Measurements from ENCODE around the gene ANAPC10.

Gene ANAPC10

DNA sequence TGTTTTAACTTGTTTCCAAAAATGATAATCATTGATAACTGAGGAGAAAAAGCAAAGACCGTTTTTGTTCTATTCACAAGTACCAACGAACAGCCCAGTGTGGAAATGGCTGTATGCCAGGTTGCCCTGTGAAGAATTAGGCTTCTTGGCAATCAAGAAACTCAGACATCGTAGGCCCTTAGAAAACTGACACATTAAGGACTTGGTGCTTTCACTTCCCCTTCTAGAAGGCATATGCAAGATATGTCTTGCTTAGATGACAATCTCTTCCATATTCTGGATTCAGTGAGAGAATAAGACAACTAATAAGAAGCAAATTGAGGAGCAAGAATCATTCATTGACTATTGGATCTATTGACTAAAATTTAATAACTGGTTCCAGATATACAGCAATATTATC is 56.6 kb downstream of the ANAPC10 start:
- Mint-ChIP-seq H3K9me3 (no peaks in the 10 kb centered on the region), H3K4me3 (no peak overlapping the region), H3K4me1 (peaks cover 15% of the 10 kb centered on the region), H3K36me3 (ENCODE audit: low read depth) (peaks cover 12% of the 10 kb centered on the region), H3K27me3 (ENCODE audit: low read depth) (no peaks in the 10 kb centered on the region), H3K27ac (no peak overlapping the region)
- TF ChIP-seq, protein P1, sequence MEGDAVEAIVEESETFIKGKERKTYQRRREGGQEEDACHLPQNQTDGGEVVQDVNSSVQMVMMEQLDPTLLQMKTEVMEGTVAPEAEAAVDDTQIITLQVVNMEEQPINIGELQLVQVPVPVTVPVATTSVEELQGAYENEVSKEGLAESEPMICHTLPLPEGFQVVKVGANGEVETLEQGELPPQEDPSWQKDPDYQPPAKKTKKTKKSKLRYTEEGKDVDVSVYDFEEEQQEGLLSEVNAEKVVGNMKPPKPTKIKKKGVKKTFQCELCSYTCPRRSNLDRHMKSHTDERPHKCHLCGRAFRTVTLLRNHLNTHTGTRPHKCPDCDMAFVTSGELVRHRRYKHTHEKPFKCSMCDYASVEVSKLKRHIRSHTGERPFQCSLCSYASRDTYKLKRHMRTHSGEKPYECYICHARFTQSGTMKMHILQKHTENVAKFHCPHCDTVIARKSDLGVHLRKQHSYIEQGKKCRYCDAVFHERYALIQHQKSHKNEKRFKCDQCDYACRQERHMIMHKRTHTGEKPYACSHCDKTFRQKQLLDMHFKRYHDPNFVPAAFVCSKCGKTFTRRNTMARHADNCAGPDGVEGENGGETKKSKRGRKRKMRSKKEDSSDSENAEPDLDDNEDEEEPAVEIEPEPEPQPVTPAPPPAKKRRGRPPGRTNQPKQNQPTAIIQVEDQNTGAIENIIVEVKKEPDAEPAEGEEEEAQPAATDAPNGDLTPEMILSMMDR (IDR thresholded peaks at IDR 0.05; ENCODE audit: unreplicated experiment in 3 of 3): no peak

DNA sequence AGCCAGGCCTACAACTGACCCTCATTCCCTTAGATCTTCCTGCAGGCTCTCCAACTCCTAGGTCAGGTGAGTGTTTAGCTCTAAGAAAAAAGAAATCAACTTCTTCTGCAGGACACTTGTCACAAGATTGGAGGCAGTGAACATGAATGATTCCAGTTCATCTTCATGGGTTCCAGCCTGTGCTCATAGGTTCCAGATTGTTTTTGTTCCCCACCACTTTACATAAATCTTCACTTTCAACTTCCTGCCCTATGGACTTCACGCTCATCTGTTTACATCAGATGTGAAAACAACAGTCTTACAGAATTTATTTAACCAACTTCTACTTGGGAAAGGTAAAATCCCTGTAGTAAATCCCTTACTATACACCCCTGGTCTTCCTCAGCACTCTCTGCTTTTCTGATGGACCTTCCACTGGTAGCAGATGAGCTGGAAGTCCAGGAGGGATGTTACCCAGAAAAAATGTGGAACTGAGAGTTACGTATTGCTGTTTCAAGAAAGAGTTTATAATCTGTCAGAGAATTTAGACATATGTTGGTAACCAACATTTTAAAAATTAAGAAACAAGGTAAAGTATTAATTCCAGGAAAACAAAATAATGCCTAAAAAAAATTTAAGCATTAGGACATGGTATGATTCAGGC is 62.4 kb downstream of the ANAPC10 start:
- peak overlapping the region; percentile 34 to 90 (median 44) for H3K27ac Mint-ChIP-seq
- H3K27me3 Mint-ChIP-seq (ENCODE audit: low read depth): no peaks in the 10 kb centered on the region
- no peak overlapping the region for H3K4me3 Mint-ChIP-seq
- H3K4me1 Mint-ChIP-seq: peaks cover 15% of the 10 kb centered on the region
- H3K36me3 Mint-ChIP-seq (ENCODE audit: low read depth): peaks cover 62% of the 10 kb centered on the region
- peaks cover 13% of the 10 kb centered on the region for H3K9me3 Mint-ChIP-seq
- TF ChIP-seq, protein P1 (IDR thresholded peaks at IDR 0.05; ENCODE audit: unreplicated experiment in 3 of 3): no peak

DNA sequence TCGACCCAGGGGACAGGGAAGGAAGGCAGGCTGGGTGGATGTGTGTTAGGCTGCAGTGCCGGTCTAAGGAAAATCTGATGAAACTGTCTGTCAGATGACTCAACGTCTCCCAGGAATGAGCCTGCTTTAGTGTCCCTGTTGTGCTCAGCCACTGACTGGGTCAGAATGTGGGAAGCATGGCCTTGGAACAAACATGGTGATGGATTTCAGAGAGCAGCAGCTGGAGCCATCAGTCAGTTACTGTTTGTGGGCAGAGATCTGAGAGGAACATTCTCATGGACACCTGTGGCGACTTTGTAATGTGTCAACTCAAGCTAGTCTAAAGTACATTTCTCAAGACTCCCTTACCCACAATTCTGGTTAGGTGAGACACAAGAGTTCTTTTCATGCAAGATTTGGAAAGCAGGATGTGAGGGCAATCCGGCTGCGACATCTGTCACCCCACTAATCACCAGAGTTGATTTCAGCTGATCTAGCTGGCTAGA is 63.2 kb downstream of the ANAPC10 start:
- Mint-ChIP-seq H3K9me3 (peaks cover 14% of the 10 kb centered on the region), H3K4me3 (no peak overlapping the region), H3K27me3 (ENCODE audit: low read depth) (no peaks in the 10 kb centered on the region), H3K27ac (peak overlapping the region; percentile 34 to 90 (median 44)), H3K36me3 (ENCODE audit: low read depth) (peaks cover 67% of the 10 kb centered on the region), H3K4me1 (peaks cover 15% of the 10 kb centered on the region)
- TF ChIP-seq, protein P1 (IDR thresholded peaks at IDR 0.05; ENCODE audit: unreplicated experiment in 3 of 3): no peak

DNA sequence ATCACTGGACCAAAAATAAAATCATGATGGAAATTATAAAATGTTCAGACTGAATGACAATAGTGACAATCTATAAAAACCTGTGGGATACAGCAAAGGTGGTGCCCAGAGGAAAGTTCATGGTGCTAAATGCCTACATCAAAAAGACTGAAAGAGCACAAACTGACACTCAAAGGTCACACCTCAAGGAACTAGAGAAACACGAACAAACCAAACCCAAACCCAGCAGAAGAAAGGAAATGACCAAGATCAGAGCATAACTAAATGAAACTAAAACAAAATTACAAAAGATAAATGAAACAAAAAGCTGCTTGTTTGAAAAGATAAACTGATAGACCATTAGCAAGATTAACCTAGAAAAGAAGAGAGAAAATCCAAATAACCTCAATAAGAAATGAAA is 78.7 kb downstream of the ANAPC10 start:
- TF ChIP-seq, protein P1 (IDR thresholded peaks at IDR 0.05; ENCODE audit: unreplicated experiment in 3 of 3): no peak
- peaks cover 95% of the 10 kb centered on the region for H3K36me3 Mint-ChIP-seq (ENCODE audit: low read depth)
- no peak overlapping the region for H3K27ac Mint-ChIP-seq
- no peak overlapping the region for H3K4me3 Mint-ChIP-seq
- H3K9me3 Mint-ChIP-seq: peaks cover 70% of the 10 kb centered on the region
- no peaks in the 10 kb centered on the region for H3K27me3 Mint-ChIP-seq (ENCODE audit: low read depth)
- H3K4me1 Mint-ChIP-seq: no peaks in the 10 kb centered on the region

DNA sequence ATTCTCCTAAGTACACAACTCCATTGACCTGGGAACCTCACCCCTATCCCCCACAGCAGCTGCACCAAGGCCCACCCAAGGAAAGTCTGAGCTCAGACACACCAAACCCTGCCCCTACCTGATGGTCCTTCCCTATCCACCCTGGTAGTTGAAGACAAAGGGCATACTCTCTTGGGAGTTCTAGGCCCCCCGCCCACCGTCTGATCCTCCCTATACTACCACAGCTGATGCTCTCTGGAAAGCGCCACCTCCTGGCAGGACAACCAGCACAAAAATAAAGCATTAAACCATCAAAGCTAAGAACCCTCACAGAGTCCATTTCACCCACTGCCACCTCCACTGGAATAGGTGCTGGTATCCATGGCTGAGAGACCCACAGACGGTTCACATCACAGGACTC is 83.6 kb downstream of the ANAPC10 start:
- Mint-ChIP-seq H3K4me1 (no peaks in the 10 kb centered on the region), H3K27ac (no peak overlapping the region), H3K36me3 (ENCODE audit: low read depth) (peaks cover 58% of the 10 kb centered on the region), H3K27me3 (ENCODE audit: low read depth) (no peaks in the 10 kb centered on the region), H3K4me3 (no peak overlapping the region), H3K9me3 (peaks cover 33% of the 10 kb centered on the region)
- TF ChIP-seq, protein P1 (IDR thresholded peaks at IDR 0.05; ENCODE audit: unreplicated experiment in 3 of 3): no peak

DNA sequence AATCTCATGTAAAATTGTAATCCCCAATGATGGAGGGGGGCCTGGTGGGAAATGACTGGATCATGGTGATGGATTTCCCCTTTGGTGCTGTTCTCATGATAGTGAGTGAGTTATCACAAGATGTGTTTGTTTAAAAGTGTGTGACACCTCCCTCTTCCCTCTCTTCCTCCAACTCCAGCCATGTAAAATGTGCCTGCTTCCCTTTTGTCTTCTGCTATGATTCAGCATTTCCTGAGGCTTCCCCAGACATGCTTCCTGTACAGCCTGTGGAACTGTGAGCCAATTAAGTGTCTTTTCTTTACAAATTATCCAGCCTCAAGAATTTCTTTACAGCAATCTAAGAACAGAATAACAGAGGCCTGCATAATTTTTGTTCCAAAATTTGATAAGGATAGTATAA is 85.2 kb downstream of the ANAPC10 start:
- Mint-ChIP-seq H3K4me3 (no peak overlapping the region), H3K9me3 (peaks cover 33% of the 10 kb centered on the region), H3K36me3 (ENCODE audit: low read depth) (peaks cover 56% of the 10 kb centered on the region), H3K4me1 (no peaks in the 10 kb centered on the region), H3K27me3 (ENCODE audit: low read depth) (no peaks in the 10 kb centered on the region), H3K27ac (peak overlapping the region in 2 of 3 experiments; percentile 21 to 67)
- TF ChIP-seq, protein P1 (IDR thresholded peaks at IDR 0.05; ENCODE audit: unreplicated experiment in 3 of 3): no peak
